ENCODE data around the gene TP53I13. TPM values are rescaled to one million over a fixed set of nuclear protein-coding genes. Genes with fewer than 3 reads are reported as not detected.

Gene TP53I13
- total and polyA plus RNA-seq, 2 of the 13 experiments (the other 11 are each of a cell fraction or from before 2014, with no cell fraction given) = 16.9 to 25.7 TPM

DNA sequence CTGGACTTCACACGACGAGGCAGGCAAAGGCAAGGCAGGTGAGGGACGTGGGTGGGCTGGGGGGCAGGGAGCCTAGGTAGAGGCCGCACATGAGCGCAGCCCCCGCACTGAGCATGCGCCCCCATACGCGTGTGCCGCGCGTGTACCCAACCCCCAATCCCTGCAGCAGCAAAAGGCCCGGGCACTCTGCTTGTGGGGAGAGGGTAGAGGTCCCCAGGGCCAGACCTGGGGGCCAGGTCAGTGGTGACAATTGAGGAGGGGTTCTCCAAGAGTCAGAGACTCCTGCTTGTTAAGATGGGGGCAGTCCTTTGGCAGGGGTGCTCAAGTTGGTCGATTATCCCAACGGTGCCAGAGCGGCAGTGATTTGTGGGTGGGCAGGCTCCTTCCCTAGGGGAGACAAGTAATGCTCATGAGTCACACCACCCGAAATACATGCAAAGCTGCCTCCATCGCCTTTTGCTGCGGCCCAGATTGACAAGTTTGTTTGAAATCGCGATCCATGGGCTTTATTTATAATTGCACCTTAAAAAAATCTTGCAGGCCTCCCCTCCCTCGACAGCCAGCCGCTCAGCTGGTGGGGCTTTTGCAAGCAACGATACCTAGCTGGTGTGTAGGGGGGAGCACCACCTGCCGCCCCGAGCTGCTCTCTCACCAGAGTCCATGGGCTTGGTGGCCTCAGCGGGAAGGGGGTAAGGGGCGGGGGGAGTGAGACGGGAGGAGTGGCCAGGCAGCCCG lies 22.1 kb downstream of the TP53I13 start:
- peaks cover 23% of the 10 kb centered on the region for H3K79me2 ChIP-seq (ENCODE audit: insufficient read depth, low read length)
- H4K20me1 ChIP-seq (ENCODE audit: insufficient read depth, low read length) = peaks cover 14% of the 10 kb centered on the region; the same call in 1 of the 2 replicates
- ATAC-seq = peak; percentile 40
- no peak for FAIRE-seq
- peak overlapping the region; percentile 72 for H3K9ac ChIP-seq (ENCODE audit: insufficient read depth, low read depth, low read length)
- H3K4me3 ChIP-seq (replicated peaks in 1 of 3; ENCODE audit: insufficient read depth in 1 of 3, low read depth in 2 of 3, low read length in 3 of 3) = peak overlapping the region; percentile 70 to 91 (median 89); a peak in 5 of 6 replicates
- peaks cover 59% of the 10 kb centered on the region for H3K4me1 ChIP-seq (ENCODE audit: insufficient read depth, low read length)
- H3K4me2 ChIP-seq (ENCODE audit: low read depth, low read length) = peak overlapping the region; percentile 89
- H3K27ac ChIP-seq (ENCODE audit: extremely low read length, insufficient read depth, low read length) = peak overlapping the region; percentile 62
- intact Hi-C loops (cut with micrococcal nuclease; ENCODE audit: unreplicated experiment) = loop anchor here (1.0 to 10.0 kb wide), 3 partner anchors 10 to 216 kb away; no protein-coding TSS in a partner anchor
- H3K36me3 ChIP-seq (replicated peaks in 1 of 2; ENCODE audit: control insufficient read depth in 1 of 2, insufficient read depth in 2 of 2, low read length in 2 of 2) = no peaks in the 10 kb centered on the region
- no peaks in the 10 kb centered on the region for H3K9me3 ChIP-seq (ENCODE audit: low read length)
- ChIA-PET POLR2A (interaction anchor here (0.9 to 3.0 kb wide), 6 partner anchors 16 to 200 kb away, joined by 3 to 23 read pairs (median 6); partner anchors contain the start of genes ABHD15 and TAOK1), CTCF (ENCODE audit: low intra/inter-chr PET ratio, low total read pairs) (interaction anchor here (1.6 to 3.1 kb wide), 3 partner anchors 10 to 221 kb away, joined by 5 to 39 read pairs (median 10); no protein-coding TSS in a partner anchor)
- H2AFZ ChIP-seq (ENCODE audit: low read length) = peak overlapping the region; percentile 66
- in situ Hi-C loops (cut with HindIII; ENCODE audit: extremely low pct_ligation_motif_present, low pct_unique_long_range_greater_than_20kb) = no loop called here
- WGBS (ENCODE audit: low lambda C conversion rate) = 3% methylated on average over 17 of the region's 30 CpGs
- DNase-seq (ENCODE audit: low spot score) = no peak
- H3K27me3 ChIP-seq (ENCODE audit: control insufficient read depth in 1 of 2, insufficient read depth in 2 of 2, low read length in 2 of 2) = peaks cover 1 to 17% of the 10 kb centered on the region in 2 experiments; a peak in 3 of 5 replicates
- BruUV-seq (replicated peaks) = no TSS peak
- TF ChIP-seq MAF1 (CRISPR knock-in tag; IDR thresholded peaks at IDR 0.05; ENCODE audit: borderline replicate concordance) (no peak), RBFOX2 (IDR thresholded peaks at IDR 0.05; ENCODE audit: low read depth, low read length) (peak; percentile 25; the same call in 1 of the 2 replicates), PHF21A (CRISPR knock-in tag; IDR thresholded peaks at IDR 0.05) (0 out of 2 replicates have a peak, but pooled peaks have one; percentile 60), TBX2 (CRISPR knock-in tag; IDR thresholded peaks at IDR 0.05; ENCODE audit: borderline replicate concordance) (peak; percentile 6; the same call in 1 of the 2 replicates), POLR2AphosphoS5 (IDR thresholded peaks at IDR 0.05; ENCODE audit: low read depth, low read length) (peak; percentile 17; the same call in 1 of the 2 replicates), ELF4 (CRISPR knock-in tag; IDR thresholded peaks at IDR 0.05; ENCODE audit: borderline replicate concordance) (no peak), ZBTB7B (CRISPR knock-in tag; IDR thresholded peaks at IDR 0.05) (peak; percentile 26; the same call in 1 of the 2 replicates), ZNF547 (CRISPR knock-in tag; IDR thresholded peaks at IDR 0.05) (no peak), HOXA9 (CRISPR knock-in tag; IDR thresholded peaks at IDR 0.05; ENCODE audit: borderline replicate concordance) (peak; percentile 78; the same call in 1 of the 2 replicates), ZNF616 (CRISPR knock-in tag; IDR thresholded peaks at IDR 0.05; ENCODE audit: low read depth) (0 out of 2 replicates have a peak, but pooled peaks have one; percentile 42), FOXM1 (CRISPR knock-in tag; IDR thresholded peaks at IDR 0.05) (no peak), SAP130 (CRISPR knock-in tag; IDR thresholded peaks at IDR 0.05; ENCODE audit: low read depth) (0 out of 2 replicates have a peak, but pooled peaks have one; percentile 9), YY1 (IDR thresholded peaks at IDR 0.05; ENCODE audit: insufficient read depth, insufficient replicate concordance, low read depth, low read length) (peak; percentile 0)
- TF ChIP-seq, protein P1, sequence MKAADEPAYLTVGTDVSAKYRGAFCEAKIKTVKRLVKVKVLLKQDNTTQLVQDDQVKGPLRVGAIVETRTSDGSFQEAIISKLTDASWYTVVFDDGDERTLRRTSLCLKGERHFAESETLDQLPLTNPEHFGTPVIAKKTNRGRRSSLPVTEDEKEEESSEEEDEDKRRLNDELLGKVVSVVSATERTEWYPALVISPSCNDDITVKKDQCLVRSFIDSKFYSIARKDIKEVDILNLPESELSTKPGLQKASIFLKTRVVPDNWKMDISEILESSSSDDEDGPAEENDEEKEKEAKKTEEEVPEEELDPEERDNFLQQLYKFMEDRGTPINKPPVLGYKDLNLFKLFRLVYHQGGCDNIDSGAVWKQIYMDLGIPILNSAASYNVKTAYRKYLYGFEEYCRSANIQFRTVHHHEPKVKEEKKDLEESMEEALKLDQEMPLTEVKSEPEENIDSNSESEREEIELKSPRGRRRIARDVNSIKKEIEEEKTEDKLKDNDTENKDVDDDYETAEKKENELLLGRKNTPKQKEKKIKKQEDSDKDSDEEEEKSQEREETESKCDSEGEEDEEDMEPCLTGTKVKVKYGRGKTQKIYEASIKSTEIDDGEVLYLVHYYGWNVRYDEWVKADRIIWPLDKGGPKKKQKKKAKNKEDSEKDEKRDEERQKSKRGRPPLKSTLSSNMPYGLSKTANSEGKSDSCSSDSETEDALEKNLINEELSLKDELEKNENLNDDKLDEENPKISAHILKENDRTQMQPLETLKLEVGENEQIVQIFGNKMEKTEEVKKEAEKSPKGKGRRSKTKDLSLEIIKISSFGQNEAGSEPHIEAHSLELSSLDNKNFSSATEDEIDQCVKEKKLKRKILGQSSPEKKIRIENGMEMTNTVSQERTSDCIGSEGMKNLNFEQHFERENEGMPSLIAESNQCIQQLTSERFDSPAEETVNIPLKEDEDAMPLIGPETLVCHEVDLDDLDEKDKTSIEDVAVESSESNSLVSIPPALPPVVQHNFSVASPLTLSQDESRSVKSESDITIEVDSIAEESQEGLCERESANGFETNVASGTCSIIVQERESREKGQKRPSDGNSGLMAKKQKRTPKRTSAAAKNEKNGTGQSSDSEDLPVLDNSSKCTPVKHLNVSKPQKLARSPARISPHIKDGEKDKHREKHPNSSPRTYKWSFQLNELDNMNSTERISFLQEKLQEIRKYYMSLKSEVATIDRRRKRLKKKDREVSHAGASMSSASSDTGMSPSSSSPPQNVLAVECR (CRISPR knock-in tag; IDR thresholded peaks at IDR 0.05; ENCODE audit: borderline replicate concordance) = peak; percentile 6; the same call in 1 of the 2 replicates
- TF ChIP-seq, protein P2, sequence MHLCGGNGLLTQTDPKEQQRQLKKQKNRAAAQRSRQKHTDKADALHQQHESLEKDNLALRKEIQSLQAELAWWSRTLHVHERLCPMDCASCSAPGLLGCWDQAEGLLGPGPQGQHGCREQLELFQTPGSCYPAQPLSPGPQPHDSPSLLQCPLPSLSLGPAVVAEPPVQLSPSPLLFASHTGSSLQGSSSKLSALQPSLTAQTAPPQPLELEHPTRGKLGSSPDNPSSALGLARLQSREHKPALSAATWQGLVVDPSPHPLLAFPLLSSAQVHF (CRISPR knock-in tag; IDR thresholded peaks at IDR 0.05) = 0 out of 2 replicates have a peak, but pooled peaks have one; percentile 43
- TF ChIP-seq, protein P3, sequence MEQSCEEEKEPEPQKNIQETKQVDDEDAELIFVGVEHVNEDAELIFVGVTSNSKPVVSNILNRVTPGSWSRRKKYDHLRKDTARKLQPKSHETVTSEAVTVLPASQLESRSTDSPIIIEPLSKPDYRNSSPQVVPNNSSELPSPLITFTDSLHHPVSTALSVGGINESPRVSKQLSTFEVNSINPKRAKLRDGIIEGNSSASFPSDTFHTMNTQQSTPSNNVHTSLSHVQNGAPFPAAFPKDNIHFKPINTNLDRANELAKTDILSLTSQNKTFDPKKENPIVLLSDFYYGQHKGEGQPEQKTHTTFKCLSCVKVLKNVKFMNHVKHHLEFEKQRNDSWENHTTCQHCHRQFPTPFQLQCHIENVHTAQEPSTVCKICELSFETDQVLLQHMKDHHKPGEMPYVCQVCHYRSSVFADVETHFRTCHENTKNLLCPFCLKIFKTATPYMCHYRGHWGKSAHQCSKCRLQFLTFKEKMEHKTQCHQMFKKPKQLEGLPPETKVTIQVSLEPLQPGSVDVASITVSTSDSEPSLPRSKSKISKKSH (CRISPR knock-in tag; IDR thresholded peaks at IDR 0.05; ENCODE audit: borderline replicate concordance) = 0 out of 2 replicates have a peak, but pooled peaks have one; percentile 21

Measured in HepG2 (cell line).